ENCODE measurements around the gene RNF186.
"Not testable (repeated sequence)": the region's sequence is repeated elsewhere in the genome, so short reads cannot be mapped to it uniquely, and the experiment has no call there.

RNF186 gene

GRCh38 chr1:19849307-19849706 lies 34.2 kb upstream of the RNF186 start:
- not testable (repeated sequence) for H3K9me3 ChIP-seq (ENCODE audit: control insufficient read depth, low read depth, low read length)

DNA sequence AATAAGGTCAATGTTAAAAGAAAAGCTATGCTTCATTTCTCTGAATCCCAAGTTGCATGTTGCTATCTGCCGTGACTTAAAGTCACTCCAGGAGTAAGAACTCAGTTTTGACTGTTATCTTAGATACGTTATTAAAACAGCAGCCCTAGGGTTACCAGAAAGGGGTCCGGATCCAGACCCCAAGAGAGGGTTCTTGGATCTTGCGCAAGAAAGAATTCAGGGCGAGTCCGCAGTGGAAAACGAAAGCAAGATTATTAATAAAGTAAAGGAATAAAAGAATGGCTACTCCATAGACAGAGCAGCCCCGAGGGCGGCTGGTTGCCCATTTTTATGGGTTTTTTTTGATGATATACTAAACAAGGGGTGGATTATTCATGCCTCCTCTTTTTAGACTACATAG lies 32.3 kb upstream of the RNF186 start:
- not testable (repeated sequence) for H3K27ac ChIP-seq (ENCODE audit: low read length); H3K4me3 ChIP-seq (ENCODE audit: low read length); H3K36me3 ChIP-seq (ENCODE audit: control insufficient read depth, low read depth, low read length); H3K4me1 ChIP-seq (ENCODE audit: control insufficient read depth, low read depth, low read length); H3K27me3 ChIP-seq (ENCODE audit: control insufficient read depth, insufficient read depth, low read length); H3K9me3 ChIP-seq (ENCODE audit: control insufficient read depth, low read depth, low read length); H3K9ac ChIP-seq (ENCODE audit: low read length)

More at GRCh38 chr1:19849307-19849706, 34.2 kb upstream of the RNF186 start:
- not testable (repeated sequence) for H3K9ac ChIP-seq (ENCODE audit: low read length); H3K36me3 ChIP-seq (ENCODE audit: control insufficient read depth, low read depth, low read length); H3K4me1 ChIP-seq (ENCODE audit: control insufficient read depth, low read depth, low read length); H3K27me3 ChIP-seq (ENCODE audit: control insufficient read depth, insufficient read depth, low read length); H3K4me3 ChIP-seq (ENCODE audit: low read length); H3K27ac ChIP-seq (ENCODE audit: low read length)

DNA sequence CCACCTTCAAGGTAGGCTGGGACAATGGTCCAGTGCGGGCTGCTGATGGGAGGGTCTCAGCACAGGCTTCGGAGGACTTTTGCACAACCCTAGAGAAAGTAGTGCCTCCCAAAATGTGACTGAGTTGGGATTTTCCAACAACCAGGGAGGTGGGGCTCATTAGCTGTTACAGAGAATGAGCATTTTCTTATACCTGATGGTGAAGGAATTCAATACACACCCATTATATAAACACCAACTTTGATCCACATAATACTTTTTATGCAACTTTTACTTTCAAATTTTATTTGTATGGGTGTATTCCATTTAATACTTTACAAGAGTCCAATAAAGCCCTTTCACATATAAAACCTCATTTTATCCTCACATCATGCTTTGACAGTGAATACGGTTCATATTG lies 31.3 kb upstream of the RNF186 start:
- Histone ChIP-seq H3K36me3 (ENCODE audit: control insufficient read depth, low read depth, low read length) (no peaks in the 10 kb centered on the region), H3K27me3 (ENCODE audit: control insufficient read depth, insufficient read depth, low read length) (no peaks in the 10 kb centered on the region), H3K27ac (ENCODE audit: low read length) (no peak overlapping the region), H3K9me3 (ENCODE audit: control insufficient read depth, low read depth, low read length) (no peaks in the 10 kb centered on the region), H3K9ac (ENCODE audit: low read length) (no peak overlapping the region), H3K4me3 (ENCODE audit: low read length) (no peak overlapping the region), H3K4me1 (ENCODE audit: control insufficient read depth, low read depth, low read length) (no peaks in the 10 kb centered on the region)

DNA sequence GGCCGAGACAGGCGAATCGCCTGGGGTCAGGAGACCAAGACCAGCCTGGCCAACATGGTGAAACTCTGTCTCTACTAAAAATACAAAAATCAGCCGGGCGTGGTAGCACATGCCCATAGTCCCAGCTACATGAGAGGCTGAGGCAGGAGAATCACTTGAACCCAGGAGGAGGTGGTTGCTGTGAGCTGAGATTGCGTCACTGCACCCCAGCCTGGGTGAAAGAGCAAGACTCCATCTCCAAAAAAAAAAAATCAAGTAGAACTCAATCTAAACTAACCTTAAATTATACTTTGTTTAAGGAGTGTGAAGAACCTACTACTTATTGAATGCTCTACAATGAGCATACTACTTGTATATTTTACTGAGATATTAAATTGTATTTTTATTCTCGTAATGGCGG lies 30.5 kb upstream of the RNF186 start:
- Histone ChIP-seq H3K9ac (ENCODE audit: low read length) (no peak overlapping the region), H3K36me3 (ENCODE audit: control insufficient read depth, low read depth, low read length) (no peaks in the 10 kb centered on the region), H3K9me3 (ENCODE audit: control insufficient read depth, low read depth, low read length) (no peaks in the 10 kb centered on the region), H3K27me3 (ENCODE audit: control insufficient read depth, insufficient read depth, low read length) (no peaks in the 10 kb centered on the region), H3K27ac (ENCODE audit: low read length) (no peak overlapping the region), H3K4me3 (ENCODE audit: low read length) (no peak overlapping the region), H3K4me1 (ENCODE audit: control insufficient read depth, low read depth, low read length) (no peaks in the 10 kb centered on the region)

DNA sequence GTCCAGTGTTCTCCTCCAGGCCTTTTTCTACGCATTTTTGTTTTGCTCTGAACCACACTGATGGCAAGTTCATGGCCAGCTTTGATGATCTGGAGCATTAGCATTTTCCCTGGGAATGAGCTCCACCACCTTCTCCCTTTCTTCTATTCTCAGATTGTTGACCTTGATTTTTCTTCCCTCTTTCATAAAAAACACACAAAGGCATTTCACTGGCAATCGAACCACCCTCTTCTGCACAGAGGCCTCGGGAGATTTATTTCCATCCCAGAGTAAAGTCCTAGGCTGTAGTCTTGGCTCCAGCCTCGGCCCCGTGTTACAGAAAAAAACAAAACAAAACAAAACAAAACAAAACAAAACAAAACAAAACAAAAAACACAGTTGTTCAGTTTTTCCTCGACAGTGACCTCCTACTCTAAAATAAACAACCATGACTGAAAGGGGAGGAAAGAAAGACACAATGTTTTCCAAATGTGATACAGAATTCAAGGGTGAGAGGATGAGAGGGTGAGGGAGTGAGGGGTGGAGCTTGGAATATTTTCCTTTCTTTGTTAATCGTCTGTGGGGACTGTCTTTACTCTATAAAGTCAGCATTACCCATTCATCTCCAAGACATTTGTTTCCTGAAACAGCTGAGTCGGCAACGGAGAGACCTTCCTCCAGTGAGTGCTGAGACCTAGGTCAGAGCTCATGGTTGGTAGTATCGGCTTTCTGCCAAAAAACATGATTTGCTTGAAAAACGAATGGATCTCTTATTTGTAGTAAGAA lies 29.8 kb upstream of the RNF186 start:
- H3K4me1 ChIP-seq (ENCODE audit: control insufficient read depth, low read depth, low read length), result no peaks in the 10 kb centered on the region
- H3K36me3 ChIP-seq (ENCODE audit: control insufficient read depth, low read depth, low read length), result no peaks in the 10 kb centered on the region
- H3K4me3 ChIP-seq (ENCODE audit: low read length), result no peak overlapping the region
- no peak overlapping the region for H3K9ac ChIP-seq (ENCODE audit: low read length)
- no peak overlapping the region for H3K27ac ChIP-seq (ENCODE audit: low read length)
- no peaks in the 10 kb centered on the region for H3K9me3 ChIP-seq (ENCODE audit: control insufficient read depth, low read depth, low read length)
- no peaks in the 10 kb centered on the region for H3K27me3 ChIP-seq (ENCODE audit: control insufficient read depth, insufficient read depth, low read length)

DNA sequence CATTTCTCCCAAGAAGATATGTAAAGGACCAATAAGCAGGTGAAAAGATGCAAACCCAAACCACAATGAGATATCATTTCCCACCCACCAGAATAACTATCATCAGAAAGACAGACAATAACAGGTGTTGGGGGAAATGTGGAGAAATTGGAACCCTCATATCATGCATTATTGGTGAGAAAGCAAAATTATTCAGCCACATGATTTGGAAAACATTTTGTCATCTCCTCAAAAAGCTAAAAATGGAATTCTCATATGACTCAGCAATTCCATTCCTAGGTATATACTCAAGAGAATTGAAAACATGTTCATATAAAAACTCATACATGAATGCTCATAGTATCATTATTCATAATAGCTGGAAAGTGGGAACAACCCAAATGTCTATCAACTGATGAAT lies 25.1 kb upstream of the RNF186 start:
- Histone ChIP-seq H3K4me1 (ENCODE audit: control insufficient read depth, low read depth, low read length) (no peaks in the 10 kb centered on the region), H3K27me3 (ENCODE audit: control insufficient read depth, insufficient read depth, low read length) (no peaks in the 10 kb centered on the region), H3K4me3 (ENCODE audit: low read length) (no peak overlapping the region), H3K36me3 (ENCODE audit: control insufficient read depth, low read depth, low read length) (no peaks in the 10 kb centered on the region), H3K9ac (ENCODE audit: low read length) (no peak overlapping the region), H3K27ac (ENCODE audit: low read length) (no peak overlapping the region), H3K9me3 (ENCODE audit: control insufficient read depth, low read depth, low read length) (no peaks in the 10 kb centered on the region)

DNA sequence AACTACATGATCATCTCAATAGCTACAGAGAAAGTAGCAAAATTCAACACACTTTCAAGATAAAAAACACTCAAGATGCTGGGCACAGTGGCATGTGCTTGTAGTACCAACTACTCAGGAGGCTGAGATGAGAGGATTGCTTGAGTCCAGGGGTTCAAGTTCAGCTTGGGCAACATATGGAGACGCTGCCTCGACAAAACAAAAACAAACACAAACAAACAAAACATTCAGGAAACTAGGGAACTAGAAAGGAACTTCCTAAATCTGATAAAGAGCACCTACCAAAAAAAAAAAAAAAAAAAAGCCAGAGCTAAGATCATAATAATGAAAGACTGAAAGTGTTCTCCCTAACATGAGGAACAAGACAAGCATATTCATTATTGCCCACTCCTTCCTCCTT lies 22.8 kb upstream of the RNF186 start:
- Histone ChIP-seq H3K4me3 (ENCODE audit: low read length) (no peak overlapping the region), H3K36me3 (ENCODE audit: control insufficient read depth, low read depth, low read length) (no peaks in the 10 kb centered on the region), H3K4me1 (ENCODE audit: control insufficient read depth, low read depth, low read length) (no peaks in the 10 kb centered on the region), H3K9me3 (ENCODE audit: control insufficient read depth, low read depth, low read length) (no peaks in the 10 kb centered on the region), H3K9ac (ENCODE audit: low read length) (no peak overlapping the region), H3K27me3 (ENCODE audit: control insufficient read depth, insufficient read depth, low read length) (no peaks in the 10 kb centered on the region), H3K27ac (ENCODE audit: low read length) (no peak overlapping the region)

GRCh38 chr1:19835578-19835977 lies 20.5 kb upstream of the RNF186 start:
- H3K9ac ChIP-seq (ENCODE audit: low read length), result no peak overlapping the region
- no peaks in the 10 kb centered on the region for H3K9me3 ChIP-seq (ENCODE audit: control insufficient read depth, low read depth, low read length)
- no peaks in the 10 kb centered on the region for H3K27me3 ChIP-seq (ENCODE audit: control insufficient read depth, insufficient read depth, low read length)
- no peaks in the 10 kb centered on the region for H3K36me3 ChIP-seq (ENCODE audit: control insufficient read depth, low read depth, low read length)
- H3K4me1 ChIP-seq (ENCODE audit: control insufficient read depth, low read depth, low read length), result no peaks in the 10 kb centered on the region
- no peak overlapping the region for H3K27ac ChIP-seq (ENCODE audit: low read length)
- H3K4me3 ChIP-seq (ENCODE audit: low read length), result no peak overlapping the region

DNA sequence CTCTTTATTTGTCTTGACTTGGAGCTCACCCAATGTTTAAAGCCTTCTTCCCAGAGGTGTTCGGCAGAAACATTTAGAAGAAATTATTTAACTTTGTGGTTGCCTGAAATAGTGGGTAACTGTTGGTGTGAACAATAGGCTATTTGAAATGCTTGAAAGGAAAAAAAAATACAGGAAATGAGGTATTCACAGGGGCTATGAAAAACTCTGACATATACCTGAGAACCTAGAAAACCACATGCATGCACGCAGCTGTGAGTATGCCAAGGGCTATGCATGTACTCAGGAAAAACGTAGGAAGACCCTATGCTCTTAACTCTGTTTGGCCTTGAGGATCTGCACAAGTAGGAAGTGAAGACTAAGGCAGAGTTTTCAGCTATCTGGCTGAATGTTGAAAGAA lies 16.4 kb upstream of the RNF186 start:
- Histone ChIP-seq H3K27ac (ENCODE audit: low read length) (no peak overlapping the region), H3K4me3 (ENCODE audit: low read length) (no peak overlapping the region), H3K27me3 (ENCODE audit: control insufficient read depth, insufficient read depth, low read length) (no peaks in the 10 kb centered on the region), H3K9me3 (ENCODE audit: control insufficient read depth, low read depth, low read length) (no peaks in the 10 kb centered on the region), H3K9ac (ENCODE audit: low read length) (no peak overlapping the region), H3K4me1 (ENCODE audit: control insufficient read depth, low read depth, low read length) (no peaks in the 10 kb centered on the region), H3K36me3 (ENCODE audit: control insufficient read depth, low read depth, low read length) (no peaks in the 10 kb centered on the region)

DNA sequence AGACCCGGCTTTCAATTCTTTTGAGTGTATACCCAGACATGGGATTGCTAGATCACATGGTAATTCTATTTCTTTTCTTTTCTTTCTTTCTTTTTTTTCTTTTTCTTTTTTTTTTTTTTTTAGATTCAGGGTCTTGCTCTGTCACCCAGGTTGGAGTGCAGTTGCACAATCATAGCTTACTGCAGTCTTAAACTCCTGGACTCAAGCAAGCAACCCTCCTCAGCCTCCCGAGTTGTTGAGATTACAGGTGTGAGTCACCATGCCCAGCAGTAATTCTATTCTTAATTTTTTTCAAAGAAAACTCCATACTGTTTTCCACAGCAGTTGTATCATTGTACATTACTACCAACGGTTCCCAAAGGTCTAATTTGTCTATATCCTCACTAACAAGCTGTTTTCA lies 13.5 kb upstream of the RNF186 start:
- Histone ChIP-seq H3K4me1 (ENCODE audit: control insufficient read depth, low read depth, low read length) (no peaks in the 10 kb centered on the region), H3K36me3 (ENCODE audit: control insufficient read depth, low read depth, low read length) (no peaks in the 10 kb centered on the region), H3K27me3 (ENCODE audit: control insufficient read depth, insufficient read depth, low read length) (no peaks in the 10 kb centered on the region), H3K4me3 (ENCODE audit: low read length) (no peak overlapping the region), H3K9me3 (ENCODE audit: control insufficient read depth, low read depth, low read length) (no peaks in the 10 kb centered on the region), H3K27ac (ENCODE audit: low read length) (no peak overlapping the region), H3K9ac (ENCODE audit: low read length) (no peak overlapping the region)

DNA sequence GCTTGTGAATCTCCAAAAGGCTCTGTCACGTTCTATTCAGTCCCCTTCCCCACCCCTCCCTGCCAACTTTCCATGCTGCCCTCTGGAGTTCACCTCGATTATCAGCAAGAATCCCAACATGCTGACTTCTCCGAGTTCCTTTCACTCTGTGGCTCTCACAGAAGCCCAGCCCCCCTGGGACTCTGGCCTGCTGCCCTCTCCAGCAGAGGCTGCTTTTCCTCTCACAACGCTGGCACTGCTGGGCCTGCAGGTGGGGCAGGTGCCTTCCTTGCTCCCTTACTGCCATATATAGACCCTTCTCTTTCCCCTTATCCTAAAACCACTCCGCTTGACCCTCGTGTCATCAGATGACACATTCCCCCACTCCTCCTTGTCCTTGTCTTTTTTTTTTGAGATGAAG lies 10.2 kb upstream of the RNF186 start:
- H3K4me1 ChIP-seq (ENCODE audit: control insufficient read depth, low read depth, low read length), result no peaks in the 10 kb centered on the region
- no peaks in the 10 kb centered on the region for H3K27me3 ChIP-seq (ENCODE audit: control insufficient read depth, insufficient read depth, low read length)
- no peak overlapping the region for H3K9ac ChIP-seq (ENCODE audit: low read length)

GRCh38 chr1:19824541-19824940 lies 9.5 kb upstream of the RNF186 start:
- Histone ChIP-seq H3K27me3 (ENCODE audit: control insufficient read depth, insufficient read depth, low read length) (no peaks in the 10 kb centered on the region), H3K27ac (ENCODE audit: low read length) (no peak overlapping the region), H3K4me3 (ENCODE audit: low read length) (no peak overlapping the region), H3K36me3 (ENCODE audit: control insufficient read depth, low read depth, low read length) (no peaks in the 10 kb centered on the region), H3K9me3 (ENCODE audit: control insufficient read depth, low read depth, low read length) (no peaks in the 10 kb centered on the region), H3K9ac (ENCODE audit: low read length) (no peak overlapping the region), H3K4me1 (ENCODE audit: control insufficient read depth, low read depth, low read length) (no peaks in the 10 kb centered on the region)

More for the DNA sequence above, 10.2 kb upstream of the RNF186 start:
- Histone ChIP-seq H3K9me3 (ENCODE audit: control insufficient read depth, low read depth, low read length) (no peaks in the 10 kb centered on the region), H3K27ac (ENCODE audit: low read length) (no peak overlapping the region), H3K4me3 (ENCODE audit: low read length) (no peak overlapping the region), H3K36me3 (ENCODE audit: control insufficient read depth, low read depth, low read length) (no peaks in the 10 kb centered on the region)

Data from iPS-18a (cell line).